ENCODE measurements around the gene UGT1A1.

DNA sequence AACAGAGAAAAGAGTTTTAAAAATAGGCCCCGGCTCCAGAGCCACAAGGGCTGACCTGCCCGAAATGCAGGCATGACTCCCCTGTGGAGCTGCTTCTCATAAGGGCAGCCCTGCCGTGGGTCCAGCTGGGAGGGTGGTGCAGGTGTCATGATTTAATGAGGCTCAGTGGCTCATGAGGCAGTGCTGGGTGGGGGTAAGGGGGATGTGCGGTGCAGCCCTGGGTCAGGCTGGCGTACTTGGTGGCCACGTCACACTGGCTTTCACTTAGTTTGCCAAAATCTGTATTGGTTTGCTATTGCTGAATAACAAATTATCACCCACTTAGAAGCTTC lies 60.7 kb downstream of the UGT1A1 start:
- no peak for TF ChIP-seq EZH2 (IDR thresholded peaks at IDR 0.05; ENCODE audit: borderline replicate concordance, low read length)
- TF ChIP-seq, protein P1, sequence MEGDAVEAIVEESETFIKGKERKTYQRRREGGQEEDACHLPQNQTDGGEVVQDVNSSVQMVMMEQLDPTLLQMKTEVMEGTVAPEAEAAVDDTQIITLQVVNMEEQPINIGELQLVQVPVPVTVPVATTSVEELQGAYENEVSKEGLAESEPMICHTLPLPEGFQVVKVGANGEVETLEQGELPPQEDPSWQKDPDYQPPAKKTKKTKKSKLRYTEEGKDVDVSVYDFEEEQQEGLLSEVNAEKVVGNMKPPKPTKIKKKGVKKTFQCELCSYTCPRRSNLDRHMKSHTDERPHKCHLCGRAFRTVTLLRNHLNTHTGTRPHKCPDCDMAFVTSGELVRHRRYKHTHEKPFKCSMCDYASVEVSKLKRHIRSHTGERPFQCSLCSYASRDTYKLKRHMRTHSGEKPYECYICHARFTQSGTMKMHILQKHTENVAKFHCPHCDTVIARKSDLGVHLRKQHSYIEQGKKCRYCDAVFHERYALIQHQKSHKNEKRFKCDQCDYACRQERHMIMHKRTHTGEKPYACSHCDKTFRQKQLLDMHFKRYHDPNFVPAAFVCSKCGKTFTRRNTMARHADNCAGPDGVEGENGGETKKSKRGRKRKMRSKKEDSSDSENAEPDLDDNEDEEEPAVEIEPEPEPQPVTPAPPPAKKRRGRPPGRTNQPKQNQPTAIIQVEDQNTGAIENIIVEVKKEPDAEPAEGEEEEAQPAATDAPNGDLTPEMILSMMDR (IDR thresholded peaks at IDR 0.05; ENCODE audit: low read length) = no peak
